HAP-1 (cell line): ENCODE data around the gene SLC2A10.

ENCODE experiments used
- DNase-seq, 2 experiments: peaks; one replicate each; pipeline ENCODE4 v3.0.0-alpha.2; 2016 to 2020; ENCODE audit warnings: low spot score in 2 of 2
- H3K27me3 ChIP-seq: fragments of 250-450 bp; sonication (Bioruptor Pico); 2 replicates; pipeline ENCODE4 v1.5.1; 2020; ENCODE audit warnings: low read depth, mild to moderate bottlenecking, moderate library complexity
- H3K36me3 ChIP-seq: fragments of 250-450 bp; sonication (Bioruptor Pico); replicated peaks from 2 replicates; pipeline ENCODE4 v1.5.1; 2020; ENCODE audit warnings: mild to moderate bottlenecking
- H3K4me1 ChIP-seq: fragments of 250-450 bp; sonication (Bioruptor Pico); 2 replicates; pipeline ENCODE4 v1.5.1; 2020; ENCODE audit warnings: mild to moderate bottlenecking
- H3K4me3 ChIP-seq: fragments of 250-450 bp; sonication (Bioruptor Pico); 2 replicates; pipeline ENCODE4 v1.5.1; 2020; ENCODE audit warnings: mild to moderate bottlenecking, moderate library complexity
- H3K9me3 ChIP-seq: fragments of 250-450 bp; sonication (Bioruptor Pico); 2 replicates; pipeline ENCODE4 v1.5.1; 2020; ENCODE audit warnings: mild to moderate bottlenecking, moderate library complexity
- in situ Hi-C: fragments of 300-500 bp; cut with MboI; formaldehyde crosslinking; loops from 3 replicates; pipeline ENCODE4 v1.14.3; 2020; ENCODE audit warnings: low sequenced_read_pairs, inconsistent platforms, mixed read lengths

The SLC2A10 gene

DNA sequence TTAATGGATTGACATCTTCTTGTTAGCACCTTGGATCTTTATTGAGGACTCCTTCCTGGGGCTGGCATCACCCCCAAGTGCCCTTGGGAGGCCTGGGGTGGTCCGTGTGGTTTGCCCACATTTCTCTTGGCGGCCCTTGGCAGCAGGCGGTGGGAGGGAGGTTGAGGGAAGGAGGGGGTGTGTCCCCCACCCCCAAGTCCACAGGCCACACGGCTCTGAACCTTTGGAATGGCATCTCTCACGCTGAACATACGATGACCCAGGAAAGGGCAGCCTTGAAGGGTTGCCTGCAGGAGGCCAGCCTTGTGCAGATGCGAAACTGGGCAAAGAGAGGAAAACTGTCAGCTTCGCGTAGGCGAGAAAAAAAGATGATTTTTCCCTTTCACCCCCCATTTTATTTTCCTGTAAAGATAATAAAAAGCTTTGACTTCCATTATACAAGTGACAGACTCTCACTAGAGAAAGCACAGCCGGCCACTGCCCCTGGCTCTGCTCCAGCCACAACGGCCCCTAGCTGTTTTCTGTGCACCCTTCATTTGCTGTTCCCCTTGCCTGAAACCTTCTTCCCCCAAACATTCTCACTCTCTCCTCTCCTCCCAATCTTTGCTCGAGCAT is 56.2 kb downstream of the SLC2A10 start:
- Histone ChIP-seq H3K4me3 (no peak overlapping the region), H3K36me3 (no peaks in the 10 kb centered on the region), H3K4me1 (no peaks in the 10 kb centered on the region), H3K9me3 (no peaks in the 10 kb centered on the region), H3K27me3 (0 out of 2 replicates have a peak, but pooled peaks cover 2% of the 10 kb centered on the region)
- DNase-seq: no peak
- in situ Hi-C loops: loop anchor here (25.0 kb wide), 1 partner anchor 622 kb away; no protein-coding TSS in a partner anchor

DNA sequence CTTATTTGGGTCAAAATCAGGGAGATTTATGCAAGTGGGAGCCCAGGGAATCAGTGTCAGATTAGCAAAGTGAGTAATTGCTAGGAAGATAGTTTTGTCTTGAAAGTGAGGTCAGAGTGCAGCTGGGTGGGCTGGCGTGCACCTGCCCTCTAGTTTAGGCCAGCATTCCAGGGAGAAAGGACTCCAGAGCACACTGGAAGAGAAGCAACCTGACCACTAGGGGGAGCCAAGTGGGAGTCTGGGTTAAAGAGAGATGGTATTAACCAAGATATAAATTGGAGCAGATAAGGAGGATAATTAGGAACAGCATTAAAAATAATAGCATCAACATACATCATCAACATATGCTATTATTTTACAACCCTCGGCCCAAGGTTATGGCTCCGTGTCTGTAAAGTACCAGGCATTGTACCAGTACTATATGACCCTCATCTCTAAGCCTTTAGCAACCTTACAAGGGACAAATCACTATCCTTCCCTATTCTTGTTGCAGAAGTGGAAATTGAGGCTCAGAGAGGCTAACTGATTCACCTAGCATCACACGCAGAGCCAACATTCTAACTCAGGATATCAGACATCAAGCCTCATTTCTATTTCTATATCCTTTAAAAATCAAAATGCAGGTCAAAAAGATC is 57.8 kb downstream of the SLC2A10 start:
- no peaks in the 10 kb centered on the region for H3K9me3 ChIP-seq
- H3K4me3 ChIP-seq: no peak overlapping the region
- no peaks in the 10 kb centered on the region for H3K36me3 ChIP-seq
- H3K4me1 ChIP-seq: no peaks in the 10 kb centered on the region
- DNase-seq: peak; percentile 38 to 68
- in situ Hi-C loops: loop anchor here (25.0 kb wide), 1 partner anchor 620 kb away; no protein-coding TSS in a partner anchor
- 0 out of 2 replicates have a peak, but pooled peaks cover 2% of the 10 kb centered on the region for H3K27me3 ChIP-seq

GRCh38 chr20:46770330-46771194 is 61.1 kb downstream of the SLC2A10 start:
- no peaks in the 10 kb centered on the region for H3K27me3 ChIP-seq
- H3K4me3 ChIP-seq: no peak overlapping the region
- in situ Hi-C loops: loop anchor here (25.0 kb wide), 1 partner anchor 617 kb away; no protein-coding TSS in a partner anchor
- H3K4me1 ChIP-seq: no peaks in the 10 kb centered on the region
- DNase-seq: no peak
- H3K36me3 ChIP-seq: no peaks in the 10 kb centered on the region
- no peaks in the 10 kb centered on the region for H3K9me3 ChIP-seq

DNA sequence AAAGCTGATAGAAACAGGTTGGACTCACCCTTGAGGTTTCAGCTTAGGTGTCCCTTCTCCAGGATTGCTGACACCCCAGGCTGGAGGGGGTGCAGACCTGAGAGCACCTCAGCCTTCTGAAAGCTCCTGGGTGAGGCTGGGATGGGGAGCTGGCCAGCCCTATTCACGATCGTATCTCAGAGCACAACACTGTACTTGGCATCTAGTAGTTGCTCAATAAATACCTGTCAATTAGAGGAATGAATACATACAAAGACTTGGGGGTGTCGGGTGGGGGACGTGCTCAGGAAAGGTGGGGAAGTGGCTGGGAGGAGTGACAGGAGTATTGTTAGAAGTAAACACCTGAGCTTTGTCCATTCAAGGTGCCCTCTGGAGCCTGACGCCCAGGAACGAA is 61.7 kb downstream of the SLC2A10 start:
- Histone ChIP-seq H3K36me3 (no peaks in the 10 kb centered on the region), H3K9me3 (no peaks in the 10 kb centered on the region), H3K4me3 (no peak overlapping the region), H3K4me1 (no peaks in the 10 kb centered on the region), H3K27me3 (no peaks in the 10 kb centered on the region)
- in situ Hi-C loops: loop anchor here (25.0 kb wide), 1 partner anchor 616 kb away; no protein-coding TSS in a partner anchor
- DNase-seq: no peak

- Histone ChIP-seq H3K4me1 (no peaks in the 10 kb centered on the region), H3K4me3 (no peak overlapping the region), H3K27me3 (no peaks in the 10 kb centered on the region), H3K9me3 (no peaks in the 10 kb centered on the region), H3K36me3 (no peaks in the 10 kb centered on the region)
- no peak for DNase-seq
- in situ Hi-C loops: loop anchor here (25.0 kb wide), 1 partner anchor 614 kb away; no protein-coding TSS in a partner anchor
These were observed 63.5 kb downstream of the SLC2A10 start for GRCh38 chr20:46772901-46773300.

- no peaks in the 10 kb centered on the region for H3K36me3 ChIP-seq
- in situ Hi-C loops: loop anchor here (25.0 kb wide), 1 partner anchor 614 kb away; no protein-coding TSS in a partner anchor
- H3K4me1 ChIP-seq: no peaks in the 10 kb centered on the region
- H3K4me3 ChIP-seq: no peak overlapping the region
- DNase-seq: no peak
- H3K27me3 ChIP-seq: no peaks in the 10 kb centered on the region
- H3K9me3 ChIP-seq: no peaks in the 10 kb centered on the region
These were observed 64.2 kb downstream of the SLC2A10 start for GRCh38 chr20:46773680-46774079.

DNA sequence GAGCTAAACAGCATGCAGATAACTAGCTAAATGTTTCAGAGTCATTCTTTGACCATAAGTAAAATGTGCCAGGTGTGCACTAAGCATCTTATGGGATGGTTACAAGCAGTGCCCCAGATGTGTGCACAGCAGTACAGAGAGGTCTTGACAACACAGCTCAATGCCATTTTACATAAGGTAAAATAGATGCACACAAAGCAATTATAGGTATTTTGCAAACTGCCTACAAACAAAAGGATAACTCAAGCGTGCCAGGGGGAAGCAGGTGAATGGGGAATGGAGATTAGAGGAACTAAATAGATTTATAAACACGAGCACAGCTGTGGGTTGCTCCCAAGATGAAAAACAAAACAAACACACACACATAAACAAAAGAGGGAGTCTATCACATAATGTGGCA is 64.8 kb downstream of the SLC2A10 start:
- in situ Hi-C loops: loop anchor here (25.0 kb wide), 1 partner anchor 613 kb away; no protein-coding TSS in a partner anchor
- H3K36me3 ChIP-seq: no peaks in the 10 kb centered on the region
- peak in 1 of 2 experiments; percentile 6 for DNase-seq
- H3K27me3 ChIP-seq: no peaks in the 10 kb centered on the region
- H3K4me3 ChIP-seq: no peak overlapping the region
- no peaks in the 10 kb centered on the region for H3K4me1 ChIP-seq
- no peaks in the 10 kb centered on the region for H3K9me3 ChIP-seq

- Histone ChIP-seq H3K4me1 (no peaks in the 10 kb centered on the region), H3K36me3 (no peaks in the 10 kb centered on the region), H3K27me3 (no peaks in the 10 kb centered on the region), H3K9me3 (no peaks in the 10 kb centered on the region), H3K4me3 (no peak overlapping the region)
- peak; percentile 3 to 32 for DNase-seq
- in situ Hi-C loops: loop anchor here (25.0 kb wide), 1 partner anchor 612 kb away; no protein-coding TSS in a partner anchor
These were observed 65.6 kb downstream of the SLC2A10 start for GRCh38 chr20:46774943-46775560.

- no peaks in the 10 kb centered on the region for H3K9me3 ChIP-seq
- no peaks in the 10 kb centered on the region for H3K4me1 ChIP-seq
- peak in 1 of 2 experiments; percentile 3 for DNase-seq
- no peaks in the 10 kb centered on the region for H3K36me3 ChIP-seq
- no peaks in the 10 kb centered on the region for H3K27me3 ChIP-seq
- in situ Hi-C loops: no loop called here
- H3K4me3 ChIP-seq: no peak overlapping the region
These were observed 66.4 kb downstream of the SLC2A10 start for GRCh38 chr20:46775806-46776205.

DNA sequence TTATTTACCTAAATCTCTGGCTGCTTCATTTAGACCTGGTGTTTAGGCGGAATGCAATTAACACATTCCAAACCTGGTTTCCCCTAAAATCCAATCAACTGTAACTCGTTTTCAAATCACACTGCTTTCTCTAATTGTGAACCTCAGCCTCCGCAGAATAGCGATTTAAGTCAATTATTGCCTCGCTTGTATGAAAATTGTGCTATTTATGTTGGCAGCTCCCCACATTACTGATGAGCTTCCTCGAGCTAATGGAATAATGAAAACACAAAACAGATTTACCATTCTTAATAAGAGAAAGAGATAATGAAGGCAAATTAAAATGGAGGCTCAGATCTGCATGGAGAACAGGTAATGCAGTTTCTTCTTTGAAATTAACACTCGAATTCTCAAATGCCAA is 67.9 kb downstream of the SLC2A10 start:
- H3K4me3 ChIP-seq: no peak overlapping the region
- no peaks in the 10 kb centered on the region for H3K4me1 ChIP-seq
- H3K36me3 ChIP-seq: no peaks in the 10 kb centered on the region
- no peaks in the 10 kb centered on the region for H3K9me3 ChIP-seq
- in situ Hi-C loops: no loop called here
- DNase-seq: no peak
- no peaks in the 10 kb centered on the region for H3K27me3 ChIP-seq

- H3K4me3 ChIP-seq: no peak overlapping the region
These were observed 70.4 kb downstream of the SLC2A10 start for GRCh38 chr20:46779831-46780230.

DNA sequence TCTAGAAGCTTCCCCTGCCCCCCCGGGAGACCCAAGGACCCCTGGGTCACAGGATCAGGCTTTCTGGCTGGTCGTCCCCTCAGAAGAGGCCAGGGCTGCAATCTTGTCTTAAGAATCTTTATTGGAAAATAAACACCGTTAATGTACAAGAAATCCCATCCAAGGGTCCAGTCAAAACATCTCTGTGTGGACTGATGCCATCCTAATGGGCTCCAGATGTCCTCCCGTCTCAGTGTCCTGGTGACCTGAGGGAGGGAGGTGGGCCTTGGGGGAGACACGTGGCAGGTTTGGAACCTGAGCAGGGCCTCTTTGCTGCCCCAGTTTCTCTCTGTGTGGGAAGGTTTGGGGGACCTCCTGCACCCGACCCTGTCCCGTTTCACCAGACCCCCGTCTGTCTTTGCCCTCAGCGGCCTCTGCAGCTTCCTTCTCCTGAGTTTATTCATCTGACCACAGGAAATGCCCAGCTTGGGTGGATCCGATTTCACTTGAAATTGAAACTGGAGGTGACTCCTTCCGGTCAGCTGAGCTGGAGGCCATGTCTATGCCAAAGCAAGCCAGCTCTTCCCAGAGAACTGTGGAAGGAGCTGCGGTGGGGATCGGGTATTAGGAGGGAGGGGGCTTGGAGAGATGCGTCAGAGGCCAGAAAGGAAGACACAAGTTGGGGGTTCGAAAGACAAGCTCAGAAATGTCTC is 75.1 kb downstream of the SLC2A10 start:
- H3K27me3 ChIP-seq: no peaks in the 10 kb centered on the region
- H3K4me1 ChIP-seq: no peaks in the 10 kb centered on the region
- DNase-seq: no peak
- H3K36me3 ChIP-seq: no peaks in the 10 kb centered on the region
- in situ Hi-C loops: no loop called here
- H3K4me3 ChIP-seq: no peak overlapping the region
- H3K9me3 ChIP-seq: no peaks in the 10 kb centered on the region

More at GRCh38 chr20:46779831-46780230, 70.4 kb downstream of the SLC2A10 start:
- Histone ChIP-seq H3K9me3 (no peaks in the 10 kb centered on the region), H3K4me1 (no peaks in the 10 kb centered on the region), H3K36me3 (no peaks in the 10 kb centered on the region), H3K27me3 (no peaks in the 10 kb centered on the region)
- no peak for DNase-seq
- in situ Hi-C loops: no loop called here
